Motor neuron (in vitro differentiated cells): ENCODE results near the gene KCNJ9. TPM values are rescaled to one million over a fixed set of nuclear protein-coding genes. Genes with fewer than 3 reads are reported as not detected.

Experiments used
- ATAC-seq, 8 experiments: fragments of 200-7000 bp; cut with Tn5 transposase; replicated peaks in 6 of 8; 2 replicates each; pipeline ENCODE4 v1.8.0; 2021; ENCODE audit warnings: mild to moderate bottlenecking in 8 of 8, moderate library complexity in 8 of 8
- H3K27ac ChIP-seq, 2 donors: fragments of 250-450 bp; sonication (Bioruptor Pico); 2 replicates each; pipeline ENCODE4 v1.9.0; 2021; ENCODE audit warnings: antibody characterized with exemption in 2 of 2, mild to moderate bottlenecking in 2 of 2, moderate library complexity in 1 of 2
- H3K4me1 ChIP-seq, 2 donors: fragments of 250-450 bp; sonication (Bioruptor Pico); replicated peaks in 1 of 2; 2 replicates each; pipeline ENCODE4 v1.6.1; 2021; ENCODE audit warnings: antibody characterized with exemption in 2 of 2, mild to moderate bottlenecking in 2 of 2, moderate library complexity in 1 of 2
- H3K4me3 ChIP-seq, 5 donors: fragments of 250-450 bp; sonication (Bioruptor Pico); 2 replicates each; pipeline ENCODE4 v1.9.0; 2021; ENCODE audit warnings: antibody characterized with exemption in 5 of 5, mild to moderate bottlenecking in 5 of 5, moderate library complexity in 4 of 5
- WGBS, 10 experiments: fragments of 450-650 bp; shearing (Covaris generic); methylation state at CpG; one replicate each; pipeline ENCODE4 v1.0.0; 2022; 5-methylcytosine and 5-hydroxymethylcytosine counted together
- in situ Hi-C, 9 experiments: fragments of 400-800 bp; cut with MboI; loops; one replicate each; pipeline ENCODE4 v1.15.0; 2021; ENCODE audit warnings: low sequenced_read_pairs in 9 of 9, low pct_unique_long_range_greater_than_20kb in 2 of 9; ENCODE audit not compliant: unreplicated experiment in 9 of 9
- total RNA-seq, 8 experiments: library from RNA; unstranded; fragments of 300-600 nt; gene quantifications; 2 replicates each; pipeline versions ENCODE4 v1.2.3 to v1.2.4, GENCODE V29; 2022

The KCNJ9 gene
- total RNA-seq, 8 experiments from 2014 or later: 0.18 to 9.5 (median 3.8) TPM

GRCh38 chr1:160053548-160054365, 27.6 kb upstream of the KCNJ9 start:
- WGBS, 10 experiments: 0 to 48% (median 31%) methylated on average over 1 to 7 of the region's 7 CpGs; no CpG with 5 or more reads in 1 of the 10 experiments
- no peak overlapping the region for H3K4me3 ChIP-seq
- in situ Hi-C loops: no loop called here
- no peak for ATAC-seq
- H3K27ac ChIP-seq: no peak overlapping the region
- H3K4me1 ChIP-seq: peaks cover 12 to 22% of the 10 kb centered on the region in 2 donors

DNA sequence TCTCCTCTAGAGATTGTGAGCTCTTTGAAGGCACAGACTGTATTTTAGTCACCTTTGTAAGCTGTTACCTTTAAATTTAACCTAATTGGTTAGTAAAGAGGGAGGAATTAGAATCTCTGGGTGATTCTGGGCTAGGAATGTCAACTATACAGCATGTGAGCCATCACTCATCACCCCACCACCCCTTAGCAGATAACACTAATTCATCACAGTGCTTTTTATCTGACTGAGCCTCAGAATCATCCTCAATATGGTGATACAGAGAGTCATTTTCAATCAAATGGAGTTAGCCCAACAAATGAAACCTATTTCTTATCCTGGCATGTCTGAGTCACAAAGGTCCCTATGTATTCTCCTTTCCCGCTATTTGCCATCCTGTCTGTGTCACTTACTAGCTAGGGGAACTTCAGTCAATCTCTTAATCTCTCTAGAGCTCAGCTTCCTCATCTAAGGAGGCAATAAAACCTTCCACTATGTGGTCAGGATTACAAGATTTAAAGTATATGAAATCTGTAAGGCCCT, 24.6 kb upstream of the KCNJ9 start:
- H3K4me3 ChIP-seq: no peak overlapping the region
- in situ Hi-C loops: no loop called here
- H3K4me1 ChIP-seq: peaks cover 16 to 22% of the 10 kb centered on the region in 2 donors
- H3K27ac ChIP-seq: no peak overlapping the region
- no peak for ATAC-seq
- WGBS, 10 experiments: 83 to 100% (median 95%) methylated on average over 1 of the region's 1 CpG; no CpG with 5 or more reads in 4 of the 10 experiments

DNA sequence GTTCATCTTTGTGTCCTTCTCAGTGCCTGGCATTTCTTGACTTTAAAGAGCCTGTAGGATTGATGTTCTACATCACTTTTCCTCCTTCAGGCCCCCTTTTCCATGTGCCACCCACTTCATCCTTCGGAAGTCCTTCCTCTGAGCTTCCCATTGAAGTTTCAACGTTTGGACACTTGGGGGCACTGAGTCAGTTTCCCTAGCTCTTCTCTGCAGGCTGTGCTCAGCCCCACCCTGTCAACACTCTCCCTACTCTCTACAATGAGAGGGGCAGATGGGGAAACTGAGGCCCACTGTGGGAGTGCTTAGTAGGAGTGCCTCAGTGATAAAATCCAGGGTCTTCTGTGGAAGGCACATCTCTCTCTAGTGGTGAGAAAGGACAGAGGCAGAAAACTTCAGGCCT, 23.3 kb upstream of the KCNJ9 start:
- Histone ChIP-seq H3K4me1 (peaks cover 20 to 35% of the 10 kb centered on the region in 2 donors), H3K4me3 (no peak overlapping the region), H3K27ac (no peak overlapping the region)
- ATAC-seq: peak in 2 of 8 experiments; percentile 28 to 53
- in situ Hi-C loops: no loop called here
- 36 to 63% (median 50%) methylated on average over 1 to 2 of the region's 2 CpGs; no CpG with 5 or more reads in 5 of the 10 experiments for WGBS, 10 experiments

DNA sequence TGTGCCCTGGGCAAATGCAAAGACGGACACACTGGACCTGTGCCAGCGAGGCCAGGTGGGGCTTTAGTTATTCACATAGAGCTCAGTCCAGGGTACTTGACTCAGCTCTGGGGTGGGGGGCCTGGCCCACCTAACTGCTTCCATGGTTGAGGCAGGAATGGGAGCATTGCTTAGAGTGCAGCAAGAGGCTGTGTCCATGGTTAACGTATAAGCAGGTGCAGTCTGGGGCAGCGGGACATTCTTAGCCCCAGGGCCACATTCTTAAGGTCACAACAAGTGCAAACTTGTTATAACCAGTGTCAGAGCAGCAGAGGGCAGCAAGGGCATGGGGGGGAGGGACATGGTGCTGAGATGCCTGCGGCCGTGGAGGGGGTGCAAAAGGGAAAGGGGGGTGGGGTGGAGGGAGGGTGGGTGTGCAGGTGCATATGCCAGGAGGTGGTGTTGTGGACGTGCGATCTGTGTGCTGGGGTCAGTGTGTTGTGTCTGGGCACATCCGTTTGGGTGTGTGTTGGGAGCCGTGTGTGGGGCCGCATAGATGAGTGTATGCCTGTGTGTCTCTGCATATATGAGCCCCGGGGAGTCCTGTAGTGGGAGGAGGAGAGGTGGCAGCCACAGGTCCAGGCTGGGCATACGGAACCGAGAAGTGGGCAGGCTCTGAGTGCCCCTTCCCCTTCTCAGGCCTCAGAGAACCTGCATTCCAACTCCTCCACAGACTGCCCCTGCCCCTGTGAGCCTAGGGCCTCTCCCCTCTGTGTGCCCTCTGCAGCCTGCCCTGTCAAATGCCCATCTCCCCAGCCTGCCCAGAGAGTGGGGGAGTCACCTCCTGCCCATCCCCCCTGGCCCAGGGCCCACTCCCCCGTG, 19.7 kb upstream of the KCNJ9 start:
- H3K27ac ChIP-seq: peak overlapping the region in 1 of 2 donors; percentile 10
- H3K4me1 ChIP-seq: peaks cover 14 to 20% of the 10 kb centered on the region in 2 donors
- peak; percentile 68 to 78 (median 70) for ATAC-seq
- 0 to 82% (median 67%) methylated on average over 1 to 4 of the region's 15 CpGs; no CpG with 5 or more reads in 5 of the 10 experiments for WGBS, 10 experiments
- no peak overlapping the region for H3K4me3 ChIP-seq
- in situ Hi-C loops: no loop called here

- in situ Hi-C loops: no loop called here
- Histone ChIP-seq H3K27ac (no peak overlapping the region), H3K4me3 (no peak overlapping the region), H3K4me1 (peaks cover 16 to 23% of the 10 kb centered on the region in 2 donors)
- no CpG with 5 or more reads among the region's 6 CpGs for WGBS, 10 experiments
- peak in 5 of 8 experiments; percentile 83 to 91 (median 89) for ATAC-seq
These were observed 19.2 kb upstream of the KCNJ9 start for GRCh38 chr1:160062230-160062532.

GRCh38 chr1:160063176-160063575, 18.2 kb upstream of the KCNJ9 start:
- in situ Hi-C loops: no loop called here
- no peak for ATAC-seq
- peaks cover 19 to 27% of the 10 kb centered on the region in 2 donors for H3K4me1 ChIP-seq
- H3K27ac ChIP-seq: no peak overlapping the region
- no peak overlapping the region for H3K4me3 ChIP-seq
- WGBS, 10 experiments: 80 to 100% (median 93%) methylated on average over 2 to 5 of the region's 5 CpGs; no CpG with 5 or more reads in 5 of the 10 experiments

GRCh38 chr1:160064164-160064563, 17.2 kb upstream of the KCNJ9 start:
- WGBS, 10 experiments: 0 to 100% (median 78%) methylated on average over 1 to 3 of the region's 3 CpGs
- Histone ChIP-seq H3K27ac (no peak overlapping the region), H3K4me1 (peaks cover 19 to 27% of the 10 kb centered on the region in 2 donors), H3K4me3 (no peak overlapping the region)
- no peak for ATAC-seq
- in situ Hi-C loops: no loop called here

DNA sequence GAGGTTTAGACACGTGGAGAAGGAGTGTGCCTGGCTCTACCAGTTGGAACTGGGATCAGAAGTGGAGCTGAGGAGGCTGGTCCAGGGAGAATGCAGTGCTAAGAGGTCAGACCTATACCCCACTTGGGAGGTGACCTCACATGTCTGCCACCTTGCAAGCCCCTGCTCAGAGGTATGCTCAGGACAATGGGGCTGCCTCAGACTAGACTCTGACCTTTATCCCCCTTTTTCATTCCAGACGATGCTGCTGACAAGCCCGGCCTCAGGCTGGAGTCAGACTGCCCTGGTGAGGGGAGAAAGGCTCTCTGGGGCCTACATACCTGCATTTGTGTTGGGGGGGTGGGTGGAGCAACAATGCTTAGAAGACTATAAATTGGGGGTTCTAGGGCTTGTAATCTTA, 16.6 kb upstream of the KCNJ9 start:
- Histone ChIP-seq H3K4me3 (no peak overlapping the region), H3K4me1 (peaks cover 19 to 27% of the 10 kb centered on the region in 2 donors), H3K27ac (no peak overlapping the region)
- WGBS, 10 experiments: 0 to 60% (median 21%) methylated on average over 1 to 3 of the region's 3 CpGs; no CpG with 5 or more reads in 2 of the 10 experiments
- no peak for ATAC-seq
- in situ Hi-C loops: no loop called here

GRCh38 chr1:160066829-160067745, 14.3 kb upstream of the KCNJ9 start:
- ATAC-seq: no peak
- Histone ChIP-seq H3K27ac (no peak overlapping the region), H3K4me3 (no peak overlapping the region), H3K4me1 (peaks cover 12 to 17% of the 10 kb centered on the region in 2 donors)
- in situ Hi-C loops: no loop called here
- 0 to 100% (median 57%) methylated on average over 1 to 5 of the region's 6 CpGs; no CpG with 5 or more reads in 1 of the 10 experiments for WGBS, 10 experiments

GRCh38 chr1:160068225-160068624, 13.1 kb upstream of the KCNJ9 start:
- Histone ChIP-seq H3K4me1 (peaks cover 6 to 7% of the 10 kb centered on the region in 2 donors), H3K27ac (no peak overlapping the region), H3K4me3 (no peak overlapping the region)
- in situ Hi-C loops: no loop called here
- 0 to 70% (median 45%) methylated on average over 1 to 3 of the region's 5 CpGs; no CpG with 5 or more reads in 5 of the 10 experiments for WGBS, 10 experiments
- ATAC-seq: no peak

- no peak within 1 kb of the TSS for H3K27ac ChIP-seq
- peak; percentile 2 to 47 (median 10) for ATAC-seq
- peak within 1 kb of the TSS; percentile 44 to 50 (median 47) for H3K4me3 ChIP-seq
- H3K4me1 ChIP-seq: peaks cover 6 to 7% of the 10 kb centered on the region in 2 donors
- WGBS, 10 experiments: 0 to 30% (median 5%) methylated on average over 1 to 15 of the region's 32 CpGs; no CpG with 5 or more reads in 6 of the 10 experiments
- in situ Hi-C loops: loop anchor here in 1 of 9 experiments (10.0 kb wide), 1 partner anchor 135 kb away; no protein-coding TSS in a partner anchor
These were observed 11.7 kb upstream of the KCNJ9 start, which contains the start of gene KCNJ10 for GRCh38 chr1:160069460-160070231. TSS of gene KCNJ10 (minus strand) at chr1:160070160. CDS start at chr1:160042532, 27,628 bp downstream.
